ENCODE data around the gene RNF32.
"Not testable (repeated sequence)": the region's sequence is repeated elsewhere in the genome, so short reads cannot be mapped to it uniquely, and the experiment has no call there.

Gene RNF32

DNA sequence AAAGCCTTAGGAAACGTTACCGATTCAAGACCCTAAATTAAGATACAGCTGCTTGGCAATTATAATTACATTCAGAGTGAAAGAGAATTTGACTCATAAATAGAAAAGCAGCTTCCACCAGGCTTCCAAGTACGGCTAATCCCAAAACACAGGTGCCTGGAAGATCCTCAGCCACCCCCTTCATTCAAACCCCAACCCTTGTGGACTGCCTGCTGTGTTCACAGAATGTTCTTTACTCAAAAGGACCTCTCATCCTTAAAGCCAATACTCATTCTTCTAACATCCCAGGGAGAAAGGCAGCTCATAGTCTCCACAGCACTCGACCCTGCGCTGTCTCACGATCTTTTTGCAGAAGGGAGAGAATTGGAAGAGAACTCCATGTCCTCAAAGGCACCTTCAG lies 32.9 kb downstream of the RNF32 start:
- DNase-seq (ENCODE audit: low read depth in 2 of 2, low spot score in 1 of 2) = no peak

- DNase-seq (ENCODE audit: low read depth in 2 of 2, low spot score in 1 of 2) = no peak
These were observed 33.3 kb downstream of the RNF32 start for GRCh38 chr7:156673902-156674301.

DNA sequence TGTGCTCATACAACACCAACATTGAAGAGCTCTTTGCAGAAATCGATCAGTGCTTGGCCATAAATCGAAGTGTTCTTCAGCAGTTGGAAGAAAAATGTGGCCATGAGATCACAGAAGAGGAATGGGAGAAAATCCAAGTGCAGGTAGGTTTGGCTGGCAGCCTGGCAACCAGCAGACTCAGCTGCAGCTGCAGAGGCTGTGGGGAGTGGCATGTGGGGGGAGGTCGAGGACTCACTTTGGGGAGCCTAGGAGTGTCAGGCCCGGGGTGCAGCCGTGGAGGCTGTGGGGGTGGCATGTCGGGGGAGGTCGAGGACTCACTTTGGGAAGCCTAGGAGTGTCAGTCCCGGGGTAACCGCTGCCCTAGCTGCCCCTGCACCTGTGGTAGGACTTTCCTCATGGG lies 35.1 kb downstream of the RNF32 start:
- DNase-seq (ENCODE audit: low read depth in 2 of 2, low spot score in 1 of 2) = no peak

GRCh38 chr7:156676263-156676662 lies 35.7 kb downstream of the RNF32 start:
- no peak for DNase-seq (ENCODE audit: low read depth in 2 of 2, low spot score in 1 of 2)

DNA sequence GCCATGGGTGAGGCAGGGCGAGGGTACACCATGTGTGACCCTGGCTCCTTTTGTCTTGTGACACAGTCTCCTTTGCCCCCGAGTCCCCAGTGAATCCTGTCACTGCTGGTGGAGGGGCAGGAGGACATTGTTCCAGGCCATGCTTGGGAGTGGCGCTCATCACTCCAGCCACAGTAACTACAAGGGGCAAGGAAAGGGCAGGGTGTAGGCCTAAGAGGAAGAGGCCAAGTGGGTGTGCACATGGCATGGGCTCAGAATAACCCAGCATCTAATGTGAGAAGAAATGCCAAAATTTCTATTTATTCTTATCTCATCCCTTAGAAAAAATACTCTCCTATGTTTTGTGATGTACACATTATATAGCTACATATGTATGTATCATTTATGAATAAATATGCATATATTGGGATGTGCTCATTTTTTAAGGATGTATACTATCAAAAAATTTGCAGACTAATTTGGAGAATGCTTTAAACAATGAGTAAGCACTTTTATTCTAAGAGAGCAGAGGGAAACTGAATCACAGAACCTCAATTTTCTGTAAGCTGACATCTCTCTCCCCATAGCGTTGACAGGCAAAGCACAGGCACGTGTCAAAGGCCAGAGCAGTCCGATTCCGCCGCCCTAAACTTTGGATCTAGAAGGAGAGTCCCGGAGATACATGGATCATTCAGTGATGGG lies 36.9 kb downstream of the RNF32 start:
- no peak for DNase-seq (ENCODE audit: low read depth in 2 of 2, low spot score in 1 of 2)

- no peak for DNase-seq (ENCODE audit: low read depth in 2 of 2, low spot score in 1 of 2)
These were observed 39.7 kb downstream of the RNF32 start for GRCh38 chr7:156680281-156680680.

- DNase-seq (ENCODE audit: low read depth in 2 of 2, low spot score in 1 of 2) = no peak
These were observed 42.4 kb downstream of the RNF32 start for GRCh38 chr7:156682928-156683327.

- DNase-seq (ENCODE audit: low read depth in 2 of 2, low spot score in 1 of 2) = no peak
These were observed 43.7 kb downstream of the RNF32 start for GRCh38 chr7:156684251-156684650.

DNA sequence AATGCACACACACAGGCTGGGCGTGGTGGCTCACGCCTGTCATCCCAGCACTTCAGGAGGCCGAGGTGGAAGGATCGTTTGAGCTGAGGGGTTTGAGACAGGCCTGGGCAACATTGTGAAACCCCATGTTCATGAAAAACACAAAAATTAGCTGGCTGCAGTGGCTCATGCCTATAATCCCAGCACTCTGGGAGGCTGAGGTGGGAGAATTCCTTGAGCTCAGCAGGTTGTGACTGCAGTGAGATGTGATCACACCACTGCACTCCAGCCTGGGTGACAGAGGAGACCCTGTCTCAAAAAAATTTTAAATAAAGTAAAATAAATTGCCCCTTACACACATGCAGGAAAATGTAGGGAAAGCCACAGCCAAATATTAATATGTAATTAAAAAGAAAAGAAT lies 44.1 kb downstream of the RNF32 start:
- no peak for DNase-seq (ENCODE audit: low read depth in 2 of 2, low spot score in 1 of 2)

- no peak for DNase-seq (ENCODE audit: low read depth in 2 of 2, low spot score in 1 of 2)
These were observed 51.2 kb downstream of the RNF32 start for GRCh38 chr7:156691764-156692163.

- no peak for DNase-seq (ENCODE audit: low read depth in 2 of 2, low spot score in 1 of 2)
These were observed 52.3 kb downstream of the RNF32 start for GRCh38 chr7:156692849-156693248.

- DNase-seq (ENCODE audit: low read depth in 2 of 2, low spot score in 1 of 2) = no peak
These were observed 53.1 kb downstream of the RNF32 start for GRCh38 chr7:156693627-156694026.

DNA sequence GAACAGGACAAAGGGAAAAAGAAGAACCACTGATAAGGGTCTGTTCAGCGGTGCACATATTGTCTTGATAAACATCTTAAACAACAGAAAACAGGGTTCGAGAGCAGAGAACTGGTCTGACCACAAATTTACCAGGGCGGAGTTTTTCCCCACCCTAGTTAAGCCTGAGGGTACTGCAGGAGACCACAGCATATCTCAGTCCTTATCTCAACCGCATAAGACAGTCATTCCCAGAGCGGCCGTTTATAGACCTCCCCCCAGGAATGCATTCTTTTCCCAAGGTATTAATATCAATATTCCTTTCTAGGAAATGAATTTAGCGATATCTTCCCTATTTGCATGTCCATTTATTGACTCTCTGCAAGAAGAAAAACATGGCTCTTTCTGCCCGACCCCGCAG lies 56.7 kb downstream of the RNF32 start:
- DNase-seq (ENCODE audit: low read depth in 2 of 2, low spot score in 1 of 2) = not testable (repeated sequence)

DNA sequence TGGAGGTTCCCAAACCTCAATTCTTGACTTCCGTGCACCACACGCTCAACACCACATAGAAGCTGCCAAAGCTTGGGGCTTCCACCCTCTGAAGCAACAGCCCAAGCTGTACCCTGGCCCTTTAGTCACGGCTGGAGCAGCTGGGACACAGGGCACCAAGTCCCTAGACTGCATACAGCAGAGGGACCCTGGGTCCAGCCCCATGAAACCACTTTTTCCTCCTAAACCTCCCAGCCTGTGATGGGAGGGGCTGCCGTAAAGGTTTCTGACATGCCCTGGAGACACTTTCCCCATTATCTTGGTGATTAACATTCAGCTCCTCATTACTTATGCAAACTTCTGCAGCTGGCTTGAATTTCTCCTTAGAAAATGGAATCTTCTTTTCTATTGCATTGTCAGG lies 57.9 kb downstream of the RNF32 start:
- not testable (repeated sequence) for DNase-seq (ENCODE audit: low read depth in 2 of 2, low spot score in 1 of 2)

DNA sequence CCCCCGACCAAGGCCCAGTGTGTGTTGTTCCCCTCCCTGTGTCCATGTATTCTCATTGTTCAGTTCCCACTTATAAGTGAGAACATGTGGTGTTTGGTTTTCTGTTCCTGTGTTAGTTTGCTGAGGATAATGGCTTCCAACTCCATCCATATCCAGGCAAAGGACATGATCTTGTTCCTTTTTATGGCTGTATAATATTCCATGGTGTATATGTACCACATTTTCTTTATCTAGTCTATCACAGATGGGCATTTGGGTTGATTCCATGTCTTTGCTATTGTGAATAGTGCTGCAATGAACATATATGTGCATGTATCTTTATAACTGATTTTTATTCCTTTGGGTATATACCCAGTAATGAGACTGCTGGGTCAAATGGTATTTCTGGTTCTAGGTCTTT lies 61.2 kb downstream of the RNF32 start:
- DNase-seq (ENCODE audit: low read depth in 2 of 2, low spot score in 1 of 2) = not testable (repeated sequence)

- DNase-seq (ENCODE audit: low read depth in 2 of 2, low spot score in 1 of 2) = no peak
These were observed 61.8 kb downstream of the RNF32 start for GRCh38 chr7:156702399-156702798.

DNA sequence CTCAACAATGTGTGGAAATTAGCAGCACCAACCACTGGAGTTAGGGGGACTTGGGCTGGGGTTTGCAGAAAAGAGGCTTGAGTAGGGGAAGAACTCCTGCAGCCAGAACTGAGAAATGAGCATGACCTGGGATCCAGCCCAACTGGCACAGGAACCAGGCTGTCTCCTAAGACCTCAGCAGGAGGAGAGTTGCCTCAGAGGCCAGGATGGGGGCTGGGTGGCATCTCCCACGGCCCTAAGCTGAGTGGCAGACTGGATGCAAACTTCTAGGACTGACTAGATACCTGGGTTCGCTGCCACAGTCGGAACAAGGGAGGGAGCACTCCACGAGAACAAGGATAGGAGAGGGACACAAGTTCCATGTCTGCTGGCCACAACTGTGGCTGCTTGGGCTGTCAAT lies 62.6 kb downstream of the RNF32 start:
- DNase-seq (ENCODE audit: low read depth in 2 of 2, low spot score in 1 of 2) = no peak

GRCh38 chr7:156703773-156704482 lies 63.4 kb downstream of the RNF32 start:
- no peak for DNase-seq (ENCODE audit: low read depth in 2 of 2, low spot score in 1 of 2)

DNA sequence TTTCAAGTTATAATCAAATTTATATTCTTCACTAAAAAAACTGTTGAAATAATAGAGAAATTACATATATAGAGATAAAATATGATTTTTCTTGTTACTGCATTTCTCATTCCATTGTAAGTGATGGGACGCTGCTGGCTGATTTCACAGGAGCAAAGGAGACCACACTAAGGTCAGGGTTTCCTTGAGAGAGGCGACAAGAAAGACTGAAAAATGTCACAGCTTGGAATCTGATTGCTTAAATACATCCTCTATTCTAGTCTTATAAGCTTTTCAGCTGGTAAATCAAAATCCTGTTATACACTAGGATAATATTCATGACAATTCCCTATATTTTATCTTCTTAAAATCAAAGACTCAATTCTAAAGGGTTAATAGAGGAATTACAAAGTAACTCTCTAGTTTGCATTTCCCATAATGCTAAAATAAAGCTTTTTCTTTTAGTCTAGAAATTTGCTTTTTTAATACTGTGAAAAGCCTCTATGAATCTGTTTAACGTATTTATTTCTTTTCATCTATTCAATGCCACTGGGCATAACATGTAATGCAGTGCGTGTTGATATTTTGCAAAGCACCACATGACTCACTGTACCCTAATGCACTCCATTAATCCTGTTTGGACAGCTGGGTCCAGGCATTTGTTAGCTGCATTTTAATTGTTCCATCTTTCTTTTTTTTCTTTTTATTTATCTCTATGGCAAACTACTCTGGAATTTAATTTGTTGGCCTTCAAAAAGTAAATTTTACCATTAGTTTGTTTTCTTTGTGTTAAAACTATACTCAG lies 81.7 kb downstream of the RNF32 start:
- no peak for DNase-seq (ENCODE audit: low read depth in 2 of 2, low spot score in 1 of 2)

DNA sequence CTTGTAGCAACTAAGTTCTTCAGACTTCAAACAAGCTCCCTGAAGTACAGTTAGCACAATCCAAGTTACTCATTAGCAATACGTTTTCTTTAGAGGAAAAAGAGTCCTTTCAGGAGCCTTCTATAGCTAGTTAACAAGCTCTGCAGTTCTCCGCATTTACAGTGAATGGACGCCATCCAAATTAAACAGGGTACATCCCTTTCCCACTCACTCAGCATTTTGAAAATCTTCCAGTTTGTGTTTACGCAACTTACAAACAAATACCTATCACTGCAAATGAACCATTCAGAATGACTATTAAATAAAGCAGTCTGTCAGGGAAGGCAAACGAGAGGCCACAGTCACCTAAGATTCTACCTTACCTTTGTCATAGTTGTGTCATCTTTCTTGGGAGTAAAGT lies 84.5 kb downstream of the RNF32 start:
- DNase-seq (ENCODE audit: low read depth in 2 of 2, low spot score in 1 of 2) = no peak

- DNase-seq (ENCODE audit: low read depth in 2 of 2, low spot score in 1 of 2) = no peak
These were observed 85.4 kb downstream of the RNF32 start for GRCh38 chr7:156725936-156726335.

Data from stimulated activated CD8-positive, alpha-beta memory T cell treated with anti-CD3 and anti-CD28 coated beads, Interleukin-4, amount 100 ng/mL, for 1 hour (primary cell).